Neuronal stem cell (in vitro differentiated cells): ENCODE measurements around the gene C10orf67.

Source experiments
- DNase-seq: peaks from one replicate; pipeline ENCODE4 v3.0.0-alpha.2; 2013; ENCODE audit warnings: low spot score
- H2AFZ ChIP-seq: one replicate; pipeline ENCODE4 v1.6.1; 2013; ENCODE audit warnings: mild to moderate bottlenecking, low read length, inconsistent platforms
- H2AK5ac ChIP-seq: 2 replicates; pipeline ENCODE4 v1.6.1; 2013; ENCODE audit warnings: low read depth, mild to moderate bottlenecking, inconsistent platforms, low read length, moderate library complexity, mixed read lengths
- H2BK120ac ChIP-seq: 2 replicates; pipeline ENCODE4 v1.6.1; 2013; ENCODE audit warnings: low read depth, mild to moderate bottlenecking, inconsistent platforms, low read length, moderate library complexity, mixed read lengths
- H2BK12ac ChIP-seq: one replicate; pipeline ENCODE4 v1.6.1; 2013; ENCODE audit warnings: low read length, inconsistent platforms
- H2BK15ac ChIP-seq: 2 replicates; pipeline ENCODE4 v1.6.1; 2013; ENCODE audit warnings: mild to moderate bottlenecking, low read length, inconsistent platforms, mixed read lengths
- H2BK5ac ChIP-seq: one replicate; pipeline ENCODE4 v1.6.1; 2013; ENCODE audit warnings: inconsistent platforms, mild to moderate bottlenecking, low read length, moderate library complexity
- H3K14ac ChIP-seq: one replicate; pipeline ENCODE4 v1.6.1; 2013; ENCODE audit warnings: low read length, inconsistent platforms
- H3K18ac ChIP-seq: 2 replicates; pipeline ENCODE4 v1.6.1; 2013; ENCODE audit warnings: low read length, inconsistent platforms
- H3K23ac ChIP-seq: 2 replicates; pipeline ENCODE4 v1.6.1; 2013; ENCODE audit warnings: low read depth, mild to moderate bottlenecking, mixed read lengths, low read length, inconsistent platforms; ENCODE audit not compliant: poor library complexity
- H3K27ac ChIP-seq: replicated peaks from 3 replicates; pipeline ENCODE4 v1.5.1; 2013; ENCODE audit warnings: low read length, inconsistent platforms
- H3K27me3 ChIP-seq, 3 experiments: 2 replicates each; pipeline ENCODE4 v1.6.1; 2013; ENCODE audit warnings: low read length in 3 of 3, mild to moderate bottlenecking in 2 of 3, inconsistent platforms in 1 of 3, low read depth in 1 of 3, mixed read lengths in 1 of 3, moderate library complexity in 1 of 3; ENCODE audit not compliant: control insufficient read depth in 3 of 3, insufficient read depth in 3 of 3
- H3K36me3 ChIP-seq, 2 donors: replicated peaks in 1 of 2; 2 replicates each; pipeline ENCODE4 v1.6.1; 2013; ENCODE audit warnings: low read length in 2 of 2; ENCODE audit not compliant: control insufficient read depth in 2 of 2, insufficient read depth in 2 of 2
- H3K4ac ChIP-seq: 2 replicates; pipeline ENCODE4 v1.6.1; 2013; ENCODE audit warnings: inconsistent platforms, mild to moderate bottlenecking, low read length, moderate library complexity
- H3K4me1 ChIP-seq, 2 donors: 1 replicate in 1 of 2; 2 replicates in 1 of 2; pipeline ENCODE4 v1.6.1; 2013; ENCODE audit warnings: low read length in 2 of 2, low read depth in 1 of 2; ENCODE audit not compliant: control insufficient read depth in 2 of 2, insufficient read depth in 1 of 2
- H3K4me2 ChIP-seq: one replicate; pipeline ENCODE4 v1.6.1; 2013; ENCODE audit warnings: mild to moderate bottlenecking, low read length, inconsistent platforms; ENCODE audit not compliant: insufficient read depth, poor library complexity, severe bottlenecking
- H3K4me3 ChIP-seq, 2 donors: 2 replicates each; pipeline ENCODE4 v1.5.1; 2013; ENCODE audit warnings: low read length in 2 of 2, mild to moderate bottlenecking in 2 of 2, inconsistent platforms in 1 of 2, moderate library complexity in 1 of 2
- H3K79me1 ChIP-seq: one replicate; pipeline ENCODE4 v1.6.1; 2013; ENCODE audit warnings: low read depth, mild to moderate bottlenecking, inconsistent platforms, low read length, moderate library complexity
- H3K9ac ChIP-seq: one replicate; pipeline ENCODE4 v1.6.1; 2013; ENCODE audit warnings: mild to moderate bottlenecking, low read depth, low read length, inconsistent platforms; ENCODE audit not compliant: poor library complexity
- H3K9me3 ChIP-seq, 2 donors: replicated peaks in 1 of 2; 2 replicates each; pipeline versions ENCODE3 to v1.6.1; 2013; ENCODE audit warnings: low read length in 2 of 2, mild to moderate bottlenecking in 2 of 2, inconsistent platforms in 1 of 2, low read depth in 1 of 2, mixed read lengths in 1 of 2, moderate library complexity in 1 of 2; ENCODE audit not compliant: control insufficient read depth in 2 of 2, insufficient read depth in 1 of 2
- H4K8ac ChIP-seq: one replicate; pipeline ENCODE4 v1.6.1; 2013; ENCODE audit warnings: low read depth, mild to moderate bottlenecking, inconsistent platforms, low read length, moderate library complexity
- H4K91ac ChIP-seq: one replicate; pipeline ENCODE4 v1.6.1; 2013; ENCODE audit warnings: low read length, low read depth, mild to moderate bottlenecking, inconsistent platforms; ENCODE audit not compliant: poor library complexity
- WGBS, 2 donors: extraction: QIAGEN DNeasy Blood & Tissue Kit; methylation state at CpG; one replicate each; pipeline ENCODE4 v1.1.7; 2013; ENCODE audit warnings: missing lambda C conversion rate in 2 of 2, mixed read lengths in 1 of 2; ENCODE audit not compliant: insufficient read length in 2 of 2, insufficient replicate concordance in 1 of 2; ENCODE audit errors: extremely low coverage in 2 of 2; 5-methylcytosine and 5-hydroxymethylcytosine counted together

The C10orf67 gene

GRCh38 chr10:23373156-23373555 is 28.6 kb upstream of the C10orf67 start:
- no peaks in the 10 kb centered on the region for H3K27me3 ChIP-seq
- no peak overlapping the region for H3K4me3 ChIP-seq
- no peak overlapping the region for H3K23ac ChIP-seq
- no peak overlapping the region for H2AK5ac ChIP-seq
- H3K36me3 ChIP-seq, result no peaks in the 10 kb centered on the region
- H2BK12ac ChIP-seq, result no peak overlapping the region
- WGBS, 2 donors, result no CpG with 5 or more reads among the region's 1 CpG
- H3K18ac ChIP-seq, result no peak overlapping the region
- H2BK5ac ChIP-seq, result no peak overlapping the region
- H3K4me2 ChIP-seq, result no peak overlapping the region
- H3K4me1 ChIP-seq, result no peaks in the 10 kb centered on the region
- H3K27ac ChIP-seq, result no peak overlapping the region
- H3K14ac ChIP-seq, result no peak overlapping the region
- no peak overlapping the region for H4K91ac ChIP-seq
- DNase-seq, result no peak
- no peak overlapping the region for H3K9ac ChIP-seq
- no peak overlapping the region for H2AFZ ChIP-seq
- H2BK15ac ChIP-seq, result no peak overlapping the region
- no peaks in the 10 kb centered on the region for H3K9me3 ChIP-seq
- no peak overlapping the region for H4K8ac ChIP-seq
- no peaks in the 10 kb centered on the region for H3K79me1 ChIP-seq
- H2BK120ac ChIP-seq, result no peak overlapping the region
- no peak overlapping the region for H3K4ac ChIP-seq

DNA sequence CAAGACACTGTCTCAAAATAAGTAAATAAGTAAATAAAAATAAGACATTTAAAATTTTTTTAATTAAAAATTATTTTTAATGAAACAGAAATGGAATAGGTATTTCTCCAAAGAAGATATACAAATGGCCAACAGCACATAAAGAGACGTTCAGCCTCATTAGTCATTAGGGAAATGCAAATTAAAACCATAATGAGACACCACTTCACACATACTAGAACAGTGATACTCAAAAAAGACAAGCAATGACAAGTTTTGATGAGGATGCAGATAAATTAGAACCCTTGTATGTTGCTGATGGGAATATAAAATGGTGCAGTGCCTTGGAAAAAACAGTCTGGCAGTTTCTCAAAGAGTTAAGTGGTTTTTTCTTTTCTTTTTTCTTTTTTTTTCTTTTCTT is 26.5 kb upstream of the C10orf67 start:
- Histone ChIP-seq H2BK15ac (no peak overlapping the region), H4K91ac (no peak overlapping the region), H2AFZ (no peak overlapping the region), H3K36me3 (no peaks in the 10 kb centered on the region), H3K9me3 (no peaks in the 10 kb centered on the region), H3K4ac (no peak overlapping the region), H3K79me1 (no peaks in the 10 kb centered on the region), H4K8ac (no peak overlapping the region), H3K27ac (no peak overlapping the region), H3K4me2 (no peak overlapping the region), H3K18ac (no peak overlapping the region), H3K4me3 (no peak overlapping the region), H2BK12ac (no peak overlapping the region), H2BK120ac (no peak overlapping the region), H3K14ac (no peak overlapping the region), H3K4me1 (no peaks in the 10 kb centered on the region), H3K23ac (no peak overlapping the region), H3K27me3 (no peaks in the 10 kb centered on the region), H2BK5ac (no peak overlapping the region), H3K9ac (no peak overlapping the region), H2AK5ac (no peak overlapping the region)
- WGBS, 2 donors, result no CpG with 5 or more reads among the region's 1 CpG
- DNase-seq, result no peak

- DNase-seq, result no peak
- H3K36me3 ChIP-seq, result no peaks in the 10 kb centered on the region
- H3K4me1 ChIP-seq, result no peaks in the 10 kb centered on the region
- no peak overlapping the region for H3K4me3 ChIP-seq
- no peak overlapping the region for H4K91ac ChIP-seq
- H3K18ac ChIP-seq, result no peak overlapping the region
- no peaks in the 10 kb centered on the region for H3K27me3 ChIP-seq
- H3K9me3 ChIP-seq, result no peaks in the 10 kb centered on the region
- H3K14ac ChIP-seq, result no peak overlapping the region
- H2BK12ac ChIP-seq, result no peak overlapping the region
- H3K4me2 ChIP-seq, result no peak overlapping the region
- H3K27ac ChIP-seq, result no peak overlapping the region
- no peak overlapping the region for H2AFZ ChIP-seq
- H2AK5ac ChIP-seq, result no peak overlapping the region
- WGBS, 2 donors, result no CpG with 5 or more reads among the region's 3 CpGs
- H3K9ac ChIP-seq, result no peak overlapping the region
- H4K8ac ChIP-seq, result no peak overlapping the region
- no peak overlapping the region for H3K23ac ChIP-seq
- no peak overlapping the region for H2BK5ac ChIP-seq
- H2BK120ac ChIP-seq, result no peak overlapping the region
- no peaks in the 10 kb centered on the region for H3K79me1 ChIP-seq
- no peak overlapping the region for H3K4ac ChIP-seq
- H2BK15ac ChIP-seq, result no peak overlapping the region
Observed at GRCh38 chr10:23370106-23370505, 25.5 kb upstream of the C10orf67 start.

GRCh38 chr10:23368816-23369640 is 24.4 kb upstream of the C10orf67 start:
- Histone ChIP-seq H3K9ac (no peak overlapping the region), H2BK12ac (no peak overlapping the region), H3K4ac (no peak overlapping the region), H2BK15ac (no peak overlapping the region), H3K79me1 (no peaks in the 10 kb centered on the region), H2BK120ac (no peak overlapping the region), H2AFZ (no peak overlapping the region), H3K9me3 (no peaks in the 10 kb centered on the region), H3K4me3 (no peak overlapping the region), H3K23ac (no peak overlapping the region), H3K4me1 (no peaks in the 10 kb centered on the region), H2AK5ac (no peak overlapping the region), H3K36me3 (no peaks in the 10 kb centered on the region), H3K27ac (no peak overlapping the region), H3K18ac (no peak overlapping the region), H4K8ac (no peak overlapping the region), H2BK5ac (no peak overlapping the region), H4K91ac (no peak overlapping the region), H3K4me2 (no peak overlapping the region), H3K27me3 (no peaks in the 10 kb centered on the region), H3K14ac (no peak overlapping the region)
- no peak for DNase-seq
- no CpG with 5 or more reads among the region's 7 CpGs for WGBS, 2 donors
